H1 (cell line): Measurements from ENCODE around the gene DIP2C.

Experiments used
- CTCF ChIP-seq, 3 experiments: IDR thresholded peaks; 1 replicate in 2 of 3; 2 replicates in 1 of 3; pipeline versions ENCODE4 v1.5.1 to v1.6.1; 2011; ENCODE audit warnings: low read length in 3 of 3, mild to moderate bottlenecking in 3 of 3, inconsistent platforms in 2 of 3, low read depth in 1 of 3, moderate library complexity in 1 of 3; ENCODE audit not compliant: insufficient read depth in 1 of 3; ENCODE audit errors: control extremely low read depth in 1 of 3
- POLR2A ChIP-seq, 2 experiments: IDR thresholded peaks; 1 replicate in 1 of 2; 2 replicates in 1 of 2; pipeline ENCODE4 v1.6.1; 2011; ENCODE audit warnings: low read depth in 2 of 2, low read length in 2 of 2, mild to moderate bottlenecking in 2 of 2; ENCODE audit errors: control extremely low read depth in 1 of 2
- RXRA ChIP-seq: IDR thresholded peaks from 2 replicates; pipeline ENCODE4 v1.6.1; 2011; ENCODE audit warnings: low read depth, mild to moderate bottlenecking, low read length, moderate library complexity; ENCODE audit not compliant: insufficient read depth
- SP4 ChIP-seq: IDR thresholded peaks from 2 replicates; pipeline ENCODE4 v1.6.1; 2012; ENCODE audit warnings: low read length, inconsistent platforms

GRCh38 chr10:586151-586550, 103.3 kb downstream of the DIP2C start:
- TF ChIP-seq RXRA (no peak), SP4 (no peak), CTCF (IDR thresholded peaks at IDR 0.05; ENCODE audit: control extremely low read depth in 1 of 3, insufficient read depth in 1 of 3, low read depth in 1 of 3, low read length in 3 of 3) (no peak), POLR2A (IDR thresholded peaks at IDR 0.05; ENCODE audit: control extremely low read depth in 1 of 2, low read depth in 2 of 2, low read length in 2 of 2) (no peak)
